Kidney tubule cell (primary cell): Measurements from ENCODE around the gene CASP7.
A peak's percentile ranks its signal among the peaks of the same experiment; 100 is the strongest.
"Not testable (repeated sequence)": the region's sequence is repeated elsewhere in the genome, so short reads cannot be mapped to it uniquely, and the experiment has no call there.

ENCODE experiments used
- DNase-seq: peaks from one replicate; pipeline ENCODE4 v3.0.0-alpha.2; 2018; ENCODE audit warnings: low spot score

Gene CASP7

DNA sequence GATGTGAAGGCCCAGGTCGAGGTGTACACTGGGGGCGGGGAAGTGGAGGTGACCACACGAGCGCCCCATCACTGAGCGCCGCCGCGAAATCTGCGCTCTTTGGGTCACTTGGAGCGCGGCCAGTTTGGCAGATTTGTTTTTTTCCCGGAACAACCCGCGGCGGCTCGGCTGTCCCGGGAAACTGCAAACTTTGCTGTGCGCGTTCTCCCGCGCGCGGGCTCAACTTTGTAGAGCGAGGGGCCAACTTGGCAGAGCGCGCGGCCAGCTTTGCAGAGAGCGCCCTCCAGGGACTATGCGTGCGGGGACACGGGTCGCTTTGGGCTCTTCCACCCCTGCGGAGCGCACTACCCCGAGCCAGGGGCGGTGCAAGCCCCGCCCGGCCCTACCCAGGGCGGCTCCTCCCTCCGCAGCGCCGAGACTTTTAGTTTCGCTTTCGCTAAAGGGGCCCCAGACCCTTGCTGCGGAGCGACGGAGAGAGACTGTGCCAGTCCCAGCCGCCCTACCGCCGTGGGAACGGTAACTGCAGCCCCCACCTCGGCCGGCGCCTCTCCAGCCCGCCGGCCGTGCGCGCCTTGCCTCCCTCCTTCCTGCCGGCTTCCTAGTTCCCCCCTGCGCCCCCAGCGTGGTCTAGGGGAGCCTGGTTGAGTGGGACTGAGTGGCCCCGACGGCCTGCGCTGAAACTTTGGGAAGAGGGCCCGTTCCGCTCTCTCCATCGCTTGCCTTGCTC is at the start of gene CASP7:
Gene CASP7, plus strand, starts transcription at position 450 of the 727 bp plus-strand sequence. CDS start 17,582 bp downstream, outside the sequence.
- DNase-seq, result peak; percentile 86

DNA sequence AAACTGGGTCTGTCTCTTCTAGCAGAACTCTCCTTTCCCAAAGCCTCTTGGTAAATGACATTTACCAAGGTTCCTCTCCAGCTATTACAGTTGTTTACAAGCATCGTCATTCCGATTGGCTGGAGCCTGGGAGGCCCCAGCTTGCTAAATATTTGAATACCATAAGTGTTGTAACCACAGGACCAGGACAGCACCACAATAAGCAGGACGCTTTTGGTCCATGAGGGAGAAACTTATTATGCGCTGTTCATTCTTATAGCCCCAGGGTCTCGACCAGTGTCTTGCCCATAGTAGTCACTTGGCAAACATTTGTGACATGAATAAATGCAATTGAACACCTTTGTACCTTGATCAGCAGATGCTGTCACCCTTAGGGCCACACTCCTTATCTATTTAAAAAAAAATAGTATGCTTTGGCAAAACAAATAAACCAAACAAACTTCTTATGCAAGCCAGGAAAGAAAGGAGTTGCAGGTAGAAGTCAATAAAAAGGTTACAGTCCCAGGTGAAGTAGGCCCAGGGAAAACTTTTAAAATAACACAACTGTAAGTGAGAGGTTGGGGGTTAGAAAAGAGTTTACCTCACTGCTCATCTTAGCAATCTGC is 48.7 kb upstream of the CASP7 start:
- no peak for DNase-seq

DNA sequence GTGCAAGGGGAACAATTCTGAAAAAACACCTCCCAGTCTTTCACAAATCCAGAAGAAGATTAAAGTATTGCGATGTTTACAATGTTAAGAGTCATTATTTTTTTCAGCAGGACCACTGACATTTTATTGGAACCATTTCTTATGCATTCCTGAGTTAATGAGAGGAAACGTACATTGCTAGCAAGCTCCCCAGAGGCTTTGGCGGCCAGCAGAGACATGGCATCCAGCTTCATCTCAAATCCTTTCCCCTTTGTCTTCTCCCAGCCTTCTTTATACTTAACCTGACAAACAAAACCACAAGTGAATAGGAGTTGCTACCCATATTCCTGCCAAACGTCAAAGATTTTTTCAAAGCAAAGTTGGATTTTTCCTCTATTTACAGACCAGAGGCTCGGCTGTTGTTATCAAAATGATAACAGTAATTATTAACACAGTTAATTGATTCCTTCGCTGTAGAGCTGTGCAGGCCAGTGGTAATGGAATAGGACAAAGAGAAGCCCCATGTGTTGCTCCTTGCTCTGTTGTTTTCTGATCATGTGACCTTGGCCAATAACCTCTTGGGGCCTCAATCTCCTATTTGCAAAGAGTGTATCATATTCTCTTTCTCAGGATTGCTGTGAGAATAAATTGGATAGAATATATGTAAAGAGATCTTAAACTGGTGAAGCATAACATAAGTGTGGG is 47.9 kb upstream of the CASP7 start:
- no peak for DNase-seq

DNA sequence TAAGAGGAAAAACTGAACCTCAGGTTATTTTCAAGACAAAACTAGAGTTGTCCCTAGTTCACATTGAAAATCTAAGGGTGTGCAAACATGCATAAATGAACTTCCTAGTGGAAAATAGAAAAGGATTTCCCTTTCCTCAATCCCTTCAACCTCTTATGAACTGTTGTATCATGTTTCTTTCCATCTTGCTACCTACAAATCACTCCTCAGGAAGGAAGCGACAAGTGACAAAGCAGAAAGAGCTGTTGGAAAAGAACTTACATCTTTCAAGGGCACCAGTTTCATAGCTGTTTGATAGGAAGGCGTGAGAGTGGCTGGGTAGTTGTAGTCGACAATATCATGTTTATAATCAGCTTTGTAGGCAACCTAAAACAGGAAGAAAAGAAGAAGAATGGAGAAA is 39.7 kb upstream of the CASP7 start:
- DNase-seq, result no peak

DNA sequence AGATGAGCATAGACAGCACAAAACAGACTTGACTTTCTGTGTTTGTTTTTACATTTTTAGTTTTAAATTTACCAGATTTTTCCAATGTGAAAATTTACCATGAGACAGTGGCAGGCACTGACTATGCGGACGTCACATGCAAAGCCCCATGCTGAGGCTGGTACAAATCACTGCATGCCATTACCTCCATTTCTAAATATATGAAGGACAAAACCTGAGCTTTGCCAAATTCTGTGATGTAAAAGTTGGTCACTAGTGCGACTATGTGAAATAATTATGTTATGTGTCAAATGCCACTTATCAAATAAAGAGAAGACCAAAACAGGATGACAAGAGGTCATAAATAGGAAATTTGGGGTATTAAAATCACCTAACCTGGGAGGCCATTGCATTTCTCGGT is 38.0 kb upstream of the CASP7 start:
- no peak for DNase-seq

DNA sequence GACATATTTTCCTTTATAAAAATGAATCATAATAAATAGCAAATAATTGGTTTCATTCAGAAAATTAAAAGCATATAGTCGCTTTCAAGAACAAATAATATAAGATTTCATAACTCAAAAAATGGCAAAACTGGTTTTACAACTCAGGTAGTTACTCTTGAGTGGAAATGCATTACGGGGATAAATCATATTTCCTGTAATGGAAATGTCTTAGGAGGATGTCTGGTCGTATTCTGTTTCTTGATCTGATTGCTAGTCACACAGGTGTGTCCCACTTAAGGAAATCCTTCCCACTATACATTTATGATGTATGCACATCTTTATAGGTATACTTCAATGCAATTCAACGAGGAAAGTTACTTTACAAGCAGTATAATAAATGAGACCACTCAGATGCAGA is 36.5 kb upstream of the CASP7 start:
- DNase-seq, result no peak

DNA sequence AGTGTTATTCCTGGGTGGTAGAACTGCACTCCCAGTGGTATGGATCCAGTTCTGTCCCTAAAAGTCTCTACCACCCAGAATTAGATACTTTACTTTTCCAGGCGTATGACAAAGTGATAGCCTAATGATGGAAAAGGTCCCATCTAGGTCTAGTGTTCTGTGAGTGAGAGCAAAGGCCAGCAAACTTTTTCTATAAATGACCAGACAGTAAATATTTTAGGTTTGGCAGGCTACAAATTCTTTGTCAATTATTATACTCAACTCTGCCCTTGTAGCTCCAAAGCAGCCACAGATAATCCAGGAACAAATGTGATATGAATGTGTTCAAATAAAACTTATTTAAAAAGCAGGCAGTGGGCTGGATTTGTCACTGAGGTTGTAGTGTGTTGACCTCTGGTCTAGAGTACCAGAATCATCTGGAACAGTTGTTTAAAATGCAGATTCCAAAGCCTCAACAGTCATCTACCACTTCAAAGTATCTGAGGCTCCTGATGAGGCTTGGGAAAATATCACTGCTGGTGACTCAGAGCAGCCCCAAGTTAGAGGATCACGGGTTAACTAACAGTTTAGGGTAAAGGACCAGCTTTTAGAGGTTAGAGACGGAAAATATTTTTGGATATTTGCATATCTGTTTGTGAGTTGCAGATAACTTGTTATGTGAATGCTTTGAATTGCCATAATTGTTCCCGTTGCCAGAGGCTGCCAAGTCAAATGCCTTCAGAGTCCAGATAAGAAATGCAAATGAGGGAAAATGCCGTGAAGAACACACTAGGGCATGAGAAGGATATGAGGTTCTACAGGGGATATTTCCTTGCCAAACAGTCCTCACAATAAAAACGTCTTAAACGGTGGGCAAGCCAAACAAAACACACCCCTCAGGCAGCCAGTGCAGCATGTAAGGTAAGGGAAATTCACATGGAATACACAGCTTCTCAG is 35.3 kb upstream of the CASP7 start:
- DNase-seq, result peak; percentile 22

DNA sequence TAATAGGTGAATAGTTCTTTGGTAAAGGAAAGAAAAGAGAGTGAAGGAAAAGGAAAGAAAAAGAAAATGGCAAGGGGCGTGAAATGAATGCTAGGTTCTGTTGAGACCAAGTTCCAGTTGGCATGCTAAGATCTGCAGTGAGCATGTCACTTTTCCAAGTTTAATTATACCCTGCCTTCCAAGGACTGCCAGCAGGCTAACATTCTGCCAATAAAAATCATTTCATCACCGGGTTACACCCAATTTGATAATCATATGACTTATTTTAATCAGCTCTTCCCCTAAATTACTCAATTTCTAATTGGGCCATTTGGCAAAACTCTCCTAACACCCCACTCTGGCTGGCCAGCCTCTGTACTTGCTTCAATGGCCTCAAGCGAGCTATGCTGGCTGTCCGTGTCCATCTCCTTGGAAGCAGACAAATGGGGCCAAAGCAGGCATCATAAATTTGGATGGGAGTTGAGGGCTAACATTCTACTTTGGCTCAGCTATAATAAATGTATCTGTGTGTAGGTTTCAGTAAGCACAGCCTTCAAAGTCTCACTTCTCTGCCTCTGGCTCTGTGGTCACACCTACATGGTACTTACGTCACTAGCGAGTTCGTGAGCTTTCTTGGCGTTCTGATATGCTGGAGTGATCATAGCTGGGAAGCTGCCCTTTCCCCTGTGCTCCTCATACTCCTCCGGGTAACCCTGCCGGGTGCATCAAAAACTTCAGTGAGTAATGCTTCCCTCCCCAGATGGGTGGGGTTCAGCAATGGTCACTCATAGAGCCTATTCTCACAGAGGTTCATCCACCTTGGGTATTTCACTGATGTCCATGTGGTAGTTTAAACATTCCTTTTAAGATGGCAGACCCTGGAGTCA is 33.1 kb upstream of the CASP7 start:
- no peak for DNase-seq

DNA sequence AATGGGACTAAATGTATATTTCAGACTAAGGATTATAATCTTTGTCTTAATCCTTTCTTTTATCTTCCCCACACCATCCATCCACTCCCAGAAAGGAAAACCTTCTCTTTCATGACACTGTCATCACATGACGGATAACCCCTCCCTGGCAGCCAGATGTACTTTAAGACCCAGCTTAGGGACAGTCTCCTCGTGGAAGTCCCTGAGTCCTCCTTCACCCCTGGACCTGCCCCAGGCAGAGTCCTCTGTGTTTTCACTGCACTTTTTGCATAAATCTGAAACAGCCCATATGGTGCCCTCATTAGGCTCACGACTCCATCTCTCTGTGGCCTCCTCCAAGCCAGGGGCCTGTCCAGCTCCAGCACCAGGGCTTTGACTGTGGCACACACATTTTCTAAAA is 31.9 kb upstream of the CASP7 start:
- DNase-seq, result no peak

DNA sequence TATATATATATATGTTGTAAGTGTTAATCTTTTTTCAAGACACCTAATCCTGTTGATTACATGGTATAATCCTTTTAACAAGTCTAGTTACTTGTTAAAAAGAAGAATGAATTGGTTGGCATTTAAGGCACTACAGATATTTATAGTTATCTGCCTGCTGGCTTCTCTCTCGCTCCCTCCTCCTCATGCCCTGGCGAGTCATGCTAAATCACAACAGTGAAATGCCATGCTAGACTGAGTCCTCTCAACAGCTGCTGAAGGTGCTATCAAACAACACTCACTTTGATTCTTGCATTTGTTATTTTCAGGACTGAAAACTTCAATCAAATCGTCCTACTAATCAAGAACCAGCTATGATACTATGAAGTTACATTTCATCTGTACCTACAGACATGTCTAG is 31.2 kb upstream of the CASP7 start:
- peak; percentile 67 for DNase-seq

DNA sequence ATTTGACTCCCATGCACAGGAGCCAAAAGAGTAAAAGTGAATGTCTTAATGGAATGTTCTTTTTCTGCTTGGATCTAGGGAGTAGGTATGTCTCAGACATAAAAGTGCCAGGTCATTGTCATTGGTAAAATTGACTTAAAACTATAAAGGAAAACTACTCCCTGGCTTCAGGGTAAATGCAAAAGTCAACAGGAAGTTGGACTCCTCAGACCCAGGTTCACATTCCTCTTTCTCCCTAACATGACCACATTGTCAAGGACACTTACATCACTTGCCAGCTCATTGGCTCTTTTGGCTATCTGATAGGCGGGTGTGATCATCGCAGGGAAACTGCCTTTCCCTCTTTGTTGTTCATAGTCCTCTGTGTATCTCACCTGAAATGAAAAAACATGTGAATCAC is 29.5 kb upstream of the CASP7 start:
- DNase-seq, result peak; percentile 25

DNA sequence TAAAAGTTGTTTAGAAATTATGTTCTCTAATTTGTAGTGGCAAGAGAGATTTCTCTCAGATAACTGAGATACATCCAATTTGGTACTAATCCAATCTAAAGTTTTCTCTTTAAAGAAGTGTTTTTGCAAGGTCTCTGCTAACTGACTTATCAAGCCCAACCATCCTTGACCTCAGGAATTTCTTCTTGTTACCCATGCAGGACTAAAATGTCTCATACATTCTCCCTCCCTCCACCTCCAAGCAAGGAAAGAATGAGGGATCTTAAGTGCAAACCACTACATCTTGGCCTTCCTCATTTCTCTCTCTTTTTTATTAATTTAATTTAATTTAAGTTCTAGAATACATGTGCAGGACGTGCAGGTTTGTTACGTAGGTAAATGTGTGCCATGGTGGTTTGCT is 28.7 kb upstream of the CASP7 start:
- DNase-seq, result peak; percentile 43

DNA sequence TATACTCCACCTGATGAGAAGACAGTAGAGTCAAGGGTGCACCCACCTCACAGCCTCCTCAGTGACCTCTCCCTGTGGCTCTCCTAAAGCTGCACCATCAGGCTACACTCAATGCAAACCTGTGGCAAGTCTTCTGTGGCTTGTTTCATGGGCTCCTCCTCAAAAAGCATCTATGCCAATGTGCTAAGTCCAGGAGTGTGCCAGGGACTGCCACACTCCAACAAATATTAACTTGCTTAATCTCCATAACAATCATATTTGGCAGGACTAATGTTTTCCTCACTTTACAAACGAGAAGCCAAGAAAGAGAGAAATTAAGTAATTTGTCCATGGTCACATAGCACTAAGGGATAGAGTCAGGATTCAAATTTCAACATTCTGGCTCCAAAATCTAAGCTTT is 27.8 kb upstream of the CASP7 start:
- no peak for DNase-seq

DNA sequence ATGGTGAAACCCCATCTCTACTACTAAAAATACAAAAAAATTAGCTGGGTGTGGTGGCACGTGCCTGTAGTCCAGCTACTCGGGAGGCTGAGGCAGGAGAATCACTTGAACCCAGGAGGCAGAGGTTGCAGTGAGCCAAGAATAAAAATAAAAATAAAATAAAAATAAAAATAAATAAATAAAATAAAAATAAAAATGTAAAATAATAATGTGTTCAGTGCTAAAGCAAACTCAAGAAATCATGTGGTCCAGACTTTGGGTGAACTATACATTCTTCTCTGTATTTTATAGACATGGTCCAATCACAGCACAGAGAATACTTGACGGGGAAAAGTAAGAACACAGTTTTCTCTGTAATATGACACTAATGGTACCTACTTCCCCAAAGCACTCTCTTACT is 27.3 kb upstream of the CASP7 start:
- DNase-seq, result not testable (repeated sequence)

DNA sequence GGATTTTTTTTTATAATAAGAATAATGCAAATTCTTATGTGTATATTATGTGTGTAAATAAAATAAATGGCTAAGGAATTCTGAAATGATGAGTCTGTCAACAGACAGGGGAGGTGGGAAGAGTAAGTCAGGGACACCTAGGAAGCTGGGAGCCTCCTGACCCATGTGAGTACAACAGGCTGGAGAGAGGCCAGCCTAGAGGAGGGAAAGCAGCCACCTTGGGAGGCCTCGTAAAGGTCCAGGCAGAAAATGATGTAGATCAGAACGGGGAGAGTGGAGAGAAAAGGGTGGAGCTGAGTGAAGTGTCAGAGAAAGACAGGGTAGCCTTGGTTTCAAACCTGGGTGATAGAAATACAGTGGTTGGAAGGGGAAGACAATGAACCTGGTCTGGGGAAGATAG is 22.8 kb upstream of the CASP7 start:
- no peak for DNase-seq

DNA sequence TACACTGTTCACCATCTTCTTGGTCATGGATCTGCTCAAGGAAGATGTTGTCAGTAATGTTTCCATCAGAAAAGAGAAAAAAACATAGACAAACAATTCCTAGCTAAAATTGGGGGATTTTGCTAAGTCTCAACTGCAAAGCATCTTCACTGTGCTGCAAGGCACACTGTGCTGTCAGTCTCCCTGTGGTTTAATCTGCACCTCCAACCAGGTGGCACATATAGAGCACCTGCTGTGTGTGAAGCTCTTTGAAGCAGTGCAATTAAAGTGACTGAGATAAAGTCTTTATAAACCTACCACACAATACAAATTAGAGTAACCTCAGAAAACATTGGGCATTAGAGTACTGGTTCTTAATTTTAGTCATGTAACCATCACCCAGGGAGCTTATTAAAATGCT is 22.2 kb upstream of the CASP7 start:
- DNase-seq, result no peak

DNA sequence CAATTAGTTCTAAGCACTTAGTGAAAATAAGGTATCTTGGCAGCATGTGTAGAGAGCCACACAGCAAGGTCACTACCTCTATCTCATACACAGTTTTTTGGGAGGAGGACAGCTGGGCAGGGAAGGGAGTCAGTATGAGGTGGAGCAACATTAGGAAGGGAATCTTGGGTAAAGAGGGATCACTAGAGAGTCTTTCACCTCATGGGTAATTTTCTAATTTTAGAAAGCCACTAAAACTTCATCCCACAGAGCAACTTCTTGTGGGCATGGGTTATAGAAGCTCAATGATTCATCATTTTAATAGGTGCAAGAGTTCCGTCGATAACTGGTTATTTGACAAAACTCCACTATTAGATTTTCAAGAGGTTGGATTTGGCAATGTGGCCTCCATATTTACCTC is 18.4 kb upstream of the CASP7 start:
- DNase-seq, result no peak

DNA sequence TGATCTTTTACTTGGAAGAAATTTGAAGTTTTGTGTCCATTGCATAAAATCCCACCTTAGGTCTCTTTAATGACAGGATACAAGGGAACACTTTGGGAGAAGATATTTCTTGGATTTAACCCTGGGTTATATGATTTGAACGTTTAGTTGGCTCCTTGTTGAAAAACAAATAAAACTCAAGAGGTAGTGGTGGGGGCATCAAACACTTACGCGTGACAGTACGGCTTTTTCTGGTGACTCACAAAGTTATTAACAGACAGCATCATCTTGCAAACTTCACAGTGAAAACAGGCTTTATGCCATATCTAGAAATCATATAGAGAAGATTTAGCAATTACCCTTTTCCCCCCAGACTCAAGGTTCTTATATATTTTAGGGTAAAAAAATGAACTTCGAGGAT is 16.6 kb upstream of the CASP7 start:
- no peak for DNase-seq

DNA sequence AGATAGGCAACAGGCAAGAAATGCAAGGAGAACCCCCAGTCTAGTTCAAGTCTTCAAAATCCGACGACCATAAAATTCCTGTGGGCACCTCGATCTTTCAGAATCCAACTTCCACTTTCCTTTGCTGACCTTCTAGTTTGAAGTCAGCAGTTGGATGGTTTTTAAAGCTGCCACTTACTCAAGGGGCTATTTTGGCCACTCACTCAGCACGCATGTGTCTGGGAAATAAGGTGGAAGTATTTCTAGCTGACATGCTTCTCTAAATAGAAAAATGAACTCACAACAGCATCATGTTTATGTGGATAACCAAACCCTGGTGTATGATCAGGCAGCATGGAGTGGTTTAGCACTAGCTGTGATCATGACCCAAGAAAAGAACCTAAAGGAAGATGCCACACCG is 15.8 kb upstream of the CASP7 start, which contains the start of gene NRAP:
Gene NRAP, minus strand, starts transcription at position 134 of the 400 bp plus-strand sequence. CDS start 159 bp downstream, outside the sequence.
- no peak for DNase-seq

DNA sequence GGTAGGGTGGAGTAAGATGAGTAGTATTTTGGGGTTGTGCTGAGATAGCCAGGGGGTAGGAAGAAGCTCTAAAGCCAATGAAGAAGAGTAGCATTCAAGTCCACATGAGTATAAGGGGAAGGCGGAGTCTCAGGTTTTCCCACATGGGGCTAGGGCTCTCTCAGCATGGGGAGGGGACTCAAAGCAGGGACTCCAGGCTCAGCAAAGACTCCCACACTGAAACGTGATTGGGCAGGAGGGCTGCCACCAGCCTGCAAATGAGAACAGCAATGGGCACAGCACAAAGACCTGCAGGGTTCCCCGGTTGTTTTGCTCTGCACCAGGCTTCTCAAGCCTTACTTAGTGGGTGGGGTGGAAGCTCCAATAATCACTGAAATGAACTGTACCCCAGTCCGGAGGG is 14.4 kb upstream of the CASP7 start:
- DNase-seq, result no peak

DNA sequence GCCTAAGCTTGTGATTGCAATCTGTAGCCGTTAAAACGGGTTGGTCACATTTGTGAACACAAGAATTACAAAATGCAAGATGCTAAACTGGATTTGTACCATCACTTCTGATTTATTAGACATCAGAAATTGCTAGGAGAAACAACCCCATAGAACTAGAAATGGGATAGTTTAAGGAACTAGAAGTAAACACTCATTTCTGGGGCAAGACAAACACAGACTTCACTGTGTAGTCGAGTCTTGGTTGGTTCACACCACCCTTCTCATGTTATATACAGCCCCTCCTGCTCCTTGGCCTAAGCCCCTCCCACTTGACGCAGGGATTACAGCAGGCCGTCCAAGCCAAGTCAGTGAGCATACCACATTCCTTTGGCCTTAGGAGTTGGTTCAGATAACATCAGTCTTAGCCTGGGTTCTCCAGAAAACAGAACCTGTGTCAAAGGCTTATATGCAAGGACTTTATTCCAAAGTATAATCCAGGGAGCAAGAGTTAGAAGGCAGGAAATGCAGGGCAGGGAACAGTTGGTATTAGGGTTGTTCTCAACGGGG is 13.8 kb upstream of the CASP7 start:
- peak; percentile 59 for DNase-seq
